Neural cell (in vitro differentiated cells): ENCODE measurements around the gene LHX4.

ENCODE experiments used
- CTCF ChIP-seq: fragments of 450-650 bp; IDR thresholded peaks from 2 replicates; pipeline ENCODE4 v1.5.1; 2014; ENCODE audit warnings: antibody characterized with exemption, mild to moderate bottlenecking, moderate library complexity; ENCODE audit not compliant: poor library complexity, severe bottlenecking
- EP300 ChIP-seq: fragments of 450-650 bp; conservative IDR thresholded peaks from 2 replicates; pipeline ENCODE4 v1.6.1; 2014; ENCODE audit warnings: antibody characterized with exemption, mild to moderate bottlenecking, moderate library complexity; ENCODE audit not compliant: poor library complexity, severe bottlenecking
- EZH2 ChIP-seq: fragments of 200-600, 300-800 bp; shearing (Covaris generic), sonication (generic); IDR thresholded peaks from 2 replicates; pipeline ENCODE4 v1.6.1; 2014; ENCODE audit warnings: antibody characterized with exemption, low read length, borderline replicate concordance, mild to moderate bottlenecking; ENCODE audit not compliant: insufficient read depth, poor library complexity, severe bottlenecking
- POLR2AphosphoS5 ChIP-seq: IDR thresholded peaks from 2 replicates; pipeline ENCODE4 v1.6.1; 2012
- REST ChIP-seq: IDR thresholded peaks from 2 replicates; pipeline ENCODE4 v1.6.1; 2012; ENCODE audit warnings: borderline replicate concordance
- TAF1 ChIP-seq: IDR thresholded peaks from 2 replicates; pipeline ENCODE4 v1.6.1; 2012; ENCODE audit warnings: low read depth

GRCh38 chr1:180188684-180189175 is 41.3 kb upstream of the LHX4 start:
- no peak for TF ChIP-seq CTCF
- TF ChIP-seq REST: no peak
- no peak for TF ChIP-seq EZH2
- TF ChIP-seq POLR2AphosphoS5: no peak
- no peak for TF ChIP-seq TAF1
- TF ChIP-seq EP300: no peak
